GM23248 (cell line): ENCODE measurements around the gene HS6ST1.

Source experiments
- EZH2 ChIP-seq: fragments of 200-600 bp; sonication (generic); IDR thresholded peaks from 2 replicates; pipeline ENCODE4 v1.6.1; 2018; ENCODE audit warnings: antibody characterized with exemption, mild to moderate bottlenecking; ENCODE audit not compliant: insufficient read depth, poor library complexity, severe bottlenecking
- EZH2phosphoT487 ChIP-seq: fragments of 200-600 bp; sonication (generic); IDR thresholded peaks from 2 replicates; pipeline ENCODE4 v1.6.1; 2018; ENCODE audit warnings: antibody characterized with exemption, moderate library complexity, mild to moderate bottlenecking, low read depth; ENCODE audit not compliant: insufficient read depth

GRCh38 chr2:128317181-128317898, 1.3 kb downstream of the HS6ST1 start:
- no peak for TF ChIP-seq EZH2phosphoT487
- TF ChIP-seq EZH2, result no peak
